IMR-90 (cell line): ENCODE results near the gene VPS72. TPM values are rescaled to one million over a fixed set of nuclear protein-coding genes. Genes with fewer than 3 reads are reported as not detected.
"Not testable (repeated sequence)": the region's sequence is repeated elsewhere in the genome, so short reads cannot be mapped to it uniquely, and the experiment has no call there.

Experiments
- ATAC-seq: fragments of 200-7000 bp; cut with Tn5 transposase; 2 replicates; pipeline ENCODE4 v1.9.1; 2020; ENCODE audit warnings: low read depth, mild to moderate bottlenecking, moderate library complexity
- BruUV-seq: library from RNA; stranded (reverse); fragments of 400-500 nt; replicated peaks from 2 replicates; lab custom pipeline; 2021; lab: Mats Ljungman, UMichigan
- CTCF ChIA-PET: fragments of 300-600 bp; formaldehyde crosslinking; extraction: SDS; loops from one replicate; lab custom pipeline; 2021; ENCODE audit warnings: antibody characterized with exemption; lab: Yijun Ruan, JAX
- POLR2A ChIA-PET: fragments of 300-600 bp; sonication (Branson Sonifier 250); formaldehyde crosslinking; loops from one replicate; lab custom pipeline; 2022; ENCODE audit warnings: antibody characterized with exemption; ENCODE audit not compliant: unreplicated experiment; lab: Charles Lee
- DNase-seq: peaks from one replicate; pipeline ENCODE4 v3.0.0; 2013
- H2AFZ ChIP-seq: replicated peaks from 2 replicates; pipeline ENCODE3; 2013; ENCODE audit warnings: low read length, mild to moderate bottlenecking; ENCODE audit not compliant: poor library complexity
- H2AK5ac ChIP-seq: 2 replicates; pipeline ENCODE4 v1.6.1; 2013; ENCODE audit warnings: low read depth, low read length, inconsistent platforms
- H2AK9ac ChIP-seq: replicated peaks from 2 replicates; pipeline ENCODE3; 2013; ENCODE audit warnings: mild to moderate bottlenecking, low read depth, low read length, moderate library complexity; ENCODE audit not compliant: poor library complexity
- H2BK120ac ChIP-seq: 2 replicates; pipeline ENCODE4 v1.6.1; 2013; ENCODE audit warnings: low read depth, low read length, inconsistent platforms
- H2BK15ac ChIP-seq: 3 replicates; pipeline ENCODE4 v1.6.1; 2013; ENCODE audit warnings: low read depth, low read length, inconsistent platforms
- H2BK20ac ChIP-seq: 2 replicates; pipeline ENCODE4 v1.6.1; 2013; ENCODE audit warnings: low read depth, mild to moderate bottlenecking, inconsistent platforms, low read length, moderate library complexity
- H2BK5ac ChIP-seq: 2 replicates; pipeline ENCODE4 v1.6.1; 2013; ENCODE audit warnings: mild to moderate bottlenecking, low read depth, low read length, inconsistent platforms; ENCODE audit not compliant: poor library complexity, severe bottlenecking
- H3K14ac ChIP-seq: replicated peaks from 2 replicates; pipeline ENCODE4 v1.6.1; 2013; ENCODE audit warnings: low read depth, low read length, inconsistent platforms
- H3K18ac ChIP-seq: 2 replicates; pipeline ENCODE4 v1.6.1; 2013; ENCODE audit warnings: low read depth, low read length, control low read depth
- H3K23ac ChIP-seq: 2 replicates; pipeline ENCODE4 v1.6.1; 2013; ENCODE audit warnings: low read depth, low read length, inconsistent platforms
- H3K27ac ChIP-seq: 2 replicates; pipeline ENCODE4 v1.5.1; 2013; ENCODE audit warnings: mild to moderate bottlenecking, control low read depth, low read length; ENCODE audit not compliant: insufficient read depth
- H3K27me3 ChIP-seq: 2 replicates; pipeline ENCODE4 v1.6.1; 2013; ENCODE audit warnings: low read length; ENCODE audit not compliant: control insufficient read depth, insufficient read depth
- H3K36me3 ChIP-seq: 2 replicates; pipeline ENCODE4 v1.6.1; 2013; ENCODE audit warnings: low read length, mixed read lengths; ENCODE audit not compliant: control insufficient read depth, insufficient read depth
- H3K4ac ChIP-seq: 2 replicates; pipeline ENCODE4 v1.6.1; 2013; ENCODE audit warnings: low read depth, low read length, inconsistent platforms
- H3K4me1 ChIP-seq: 2 replicates; pipeline ENCODE4 v1.6.1; 2013; ENCODE audit warnings: low read length, mixed read lengths; ENCODE audit not compliant: control insufficient read depth, insufficient read depth
- H3K4me2 ChIP-seq: 2 replicates; pipeline ENCODE4 v1.6.1; 2013; ENCODE audit warnings: low read depth, mild to moderate bottlenecking, control low read depth, low read length, moderate library complexity
- H3K4me3 ChIP-seq: 2 replicates; pipeline ENCODE4 v1.5.1; 2013; ENCODE audit warnings: low read depth, mild to moderate bottlenecking, control low read depth, low read length, moderate library complexity; ENCODE audit not compliant: insufficient read depth
- H3K56ac ChIP-seq: 2 replicates; pipeline ENCODE4 v1.6.1; 2013; ENCODE audit warnings: low read length, inconsistent platforms; ENCODE audit not compliant: insufficient read depth; ENCODE audit errors: extremely low read depth
- H3K79me1 ChIP-seq, 2 experiments: 2 replicates each; pipeline ENCODE4 v1.6.1; 2013; ENCODE audit warnings: low read length in 2 of 2, inconsistent platforms in 1 of 2, low read depth in 1 of 2
- H3K9ac ChIP-seq: 2 replicates; pipeline ENCODE4 v1.6.1; 2013; ENCODE audit warnings: low read depth, low read length, control low read depth
- H3K9me1 ChIP-seq: 2 replicates; pipeline ENCODE4 v1.6.1; 2013; ENCODE audit warnings: low read length, inconsistent platforms; ENCODE audit not compliant: insufficient read depth
- H3K9me3 ChIP-seq: 2 replicates; pipeline ENCODE4 v1.6.1; 2013; ENCODE audit warnings: low read length; ENCODE audit not compliant: control insufficient read depth, insufficient read depth
- H4K20me1 ChIP-seq: 2 replicates; pipeline ENCODE4 v1.6.1; 2013; ENCODE audit warnings: low read length, inconsistent platforms; ENCODE audit not compliant: insufficient read depth
- H4K5ac ChIP-seq: 2 replicates; pipeline ENCODE4 v1.6.1; 2013; ENCODE audit warnings: mild to moderate bottlenecking, low read depth, low read length, control low read depth
- H4K8ac ChIP-seq, 2 experiments: 2 replicates each; pipeline ENCODE4 v1.6.1; 2013; ENCODE audit warnings: low read depth in 2 of 2, low read length in 2 of 2, control low read depth in 1 of 2, inconsistent platforms in 1 of 2
- H4K91ac ChIP-seq: 2 replicates; pipeline ENCODE4 v1.6.1; 2013; ENCODE audit warnings: low read depth, low read length, inconsistent platforms; ENCODE audit not compliant: insufficient read depth
- CEBPB ChIP-seq: IDR thresholded peaks from 2 replicates; pipeline ENCODE4 v1.6.1; 2012; ENCODE audit warnings: low read depth, low read length, improper control_type of control experiment
- RAD21 ChIP-seq: IDR thresholded peaks from 2 replicates; pipeline ENCODE4 v1.6.1; 2012; ENCODE audit warnings: low read length, improper control_type of control experiment
- WGBS, 2 experiments: methylation state at CpG; one replicate each; pipeline versions ENCODE4 v1.1.5 to v1.1.7; 2013; ENCODE audit warnings: missing lambda C conversion rate in 2 of 2; ENCODE audit not compliant: insufficient read length in 1 of 2; ENCODE audit errors: extremely low coverage in 2 of 2; 5-methylcytosine and 5-hydroxymethylcytosine counted together
- dilution Hi-C: fragments of 300-500 bp; cut with HindIII; formaldehyde crosslinking; loops from one replicate; pipeline ENCODE4 v1.14.3; 2018; ENCODE audit warnings: low sequenced_read_pairs; ENCODE audit not compliant: unreplicated experiment
- in situ Hi-C: fragments of 300-500 bp; cut with MboI; formaldehyde crosslinking; loops from 3 replicates; pipeline ENCODE4 v1.14.3; 2019; ENCODE audit warnings: low sequenced_read_pairs, inconsistent platforms, mixed read lengths
- intact Hi-C: fragments of 100-400 bp; cut with micrococcal nuclease; formaldehyde crosslinking; loops from 2 replicates; pipeline ENCODE4 v1.10.0; 2022
- polyA plus RNA-seq, 3 experiments: library from polyadenylated mRNA; depleted of rRNA; stranded (reverse); fragments of >200 nt; gene quantifications; 2 replicates each; pipeline ENCODE4 v1.2.3, GENCODE V29; 2012; ENCODE audit warnings: low replicate concordance in 1 of 3
- total RNA-seq: library from RNA; depleted of rRNA; stranded (reverse); fragments of >200 nt; gene quantifications from 2 replicates; pipeline ENCODE4 v1.2.3, GENCODE V29; 2012

VPS72 gene
- total and polyA plus RNA-seq, 2 of the 4 experiments (the other 2 are of a cell fraction) = 51.3 to 62.3 TPM

DNA sequence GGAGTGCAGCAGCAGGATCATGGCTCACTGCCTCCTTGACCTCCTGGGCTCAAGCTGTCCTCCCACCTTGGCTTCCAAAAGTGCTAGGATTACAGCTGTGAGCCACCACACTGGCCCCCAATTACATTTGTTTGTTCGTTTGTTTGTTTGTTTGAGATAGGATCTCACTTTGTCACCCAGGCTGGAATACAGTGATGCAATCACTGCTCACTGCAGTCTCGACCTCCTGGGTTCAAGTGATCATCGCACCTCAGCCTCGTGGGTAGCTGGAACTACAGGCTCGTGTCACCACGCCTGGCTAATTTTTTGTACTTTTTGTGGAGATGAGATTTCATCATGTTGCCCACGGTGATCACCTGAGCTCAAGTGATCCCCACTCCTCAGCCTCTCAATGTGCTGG is 2.0 kb upstream of the VPS72 start:
- H4K91ac ChIP-seq = no peak overlapping the region
- no peak overlapping the region for H2BK15ac ChIP-seq
- H2BK120ac ChIP-seq = no peak overlapping the region
- H2BK20ac ChIP-seq = no peak overlapping the region
- peaks cover 12 to 29% of the 10 kb centered on the region in 2 experiments for H3K79me1 ChIP-seq
- no peak overlapping the region for H3K23ac ChIP-seq
- ATAC-seq (no peak), DNase-seq (no peak)
- H2BK5ac ChIP-seq = no peak overlapping the region
- BruUV-seq = no TSS peak
- H3K14ac ChIP-seq = no peak overlapping the region
- no peaks in the 10 kb centered on the region for H3K27me3 ChIP-seq
- H3K9me3 ChIP-seq = no peaks in the 10 kb centered on the region
- H3K4me1 ChIP-seq = no peaks in the 10 kb centered on the region; the same call in 1 of the 2 replicates
- no peak overlapping the region for H4K8ac ChIP-seq
- ChIA-PET CTCF (no interaction called here), POLR2A (no interaction called here)
- H3K36me3 ChIP-seq = no peaks in the 10 kb centered on the region
- in situ Hi-C loops (loop anchor here (10.0 kb wide), 1 partner anchor 213 kb away; no protein-coding TSS in a partner anchor), intact Hi-C loops (no loop called here), dilution Hi-C loops (no loop called here)
- peaks cover 8% of the 10 kb centered on the region; the same call in 1 of the 2 replicates for H3K9me1 ChIP-seq
- H3K56ac ChIP-seq = no peak overlapping the region
- no peak overlapping the region for H3K9ac ChIP-seq
- H2AFZ ChIP-seq = no peak overlapping the region
- H3K4me3 ChIP-seq = no peak overlapping the region
- no peak overlapping the region for H3K18ac ChIP-seq
- no peak overlapping the region for H2AK9ac ChIP-seq
- H3K4ac ChIP-seq = no peak overlapping the region
- H2AK5ac ChIP-seq = no peak overlapping the region
- no CpG with 5 or more reads among the region's 7 CpGs for WGBS, 2 experiments
- H3K27ac ChIP-seq = no peak overlapping the region
- no peak overlapping the region for H3K4me2 ChIP-seq
- TF ChIP-seq RAD21 = no peak
- TF ChIP-seq CEBPB = peak; percentile 32; the same call in 1 of the 2 replicates
- no peaks in the 10 kb centered on the region for H4K20me1 ChIP-seq
- no peak overlapping the region for H4K5ac ChIP-seq

DNA sequence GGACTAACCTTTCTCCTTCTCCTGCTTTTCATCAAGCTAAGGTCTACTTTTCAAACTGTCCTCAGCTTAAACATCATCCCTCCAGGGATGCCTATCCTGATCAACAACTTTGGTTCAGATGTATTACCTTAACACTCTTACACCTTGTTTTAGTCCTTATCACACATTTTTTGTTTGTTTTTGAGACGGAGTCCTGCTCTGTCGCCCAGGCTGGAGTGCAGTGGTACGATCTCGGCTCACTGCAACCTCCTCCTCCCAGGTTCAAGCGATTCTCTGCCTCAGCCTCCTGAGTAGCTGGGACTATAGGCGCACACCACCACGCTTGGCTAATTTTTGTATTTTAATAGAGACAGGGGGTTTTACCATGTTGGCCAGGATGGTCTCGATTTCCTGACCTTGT is 1.3 kb downstream of the VPS72 start:
- H2AK5ac ChIP-seq, H4K91ac ChIP-seq, in situ Hi-C loops, H2BK20ac ChIP-seq, H3K9me3 ChIP-seq, H3K56ac ChIP-seq, H4K20me1 ChIP-seq, H2AK9ac ChIP-seq, ATAC-seq, H3K4ac ChIP-seq, POLR2A ChIA-PET, H3K27ac ChIP-seq, DNase-seq, H3K27me3 ChIP-seq, H3K4me1 ChIP-seq, H2BK15ac ChIP-seq, dilution Hi-C loops, H4K5ac ChIP-seq, H2AFZ ChIP-seq, H4K8ac ChIP-seq, H2BK120ac ChIP-seq, H2BK5ac ChIP-seq, H3K18ac ChIP-seq, BruUV-seq, intact Hi-C loops: not testable (repeated sequence)
- H3K4me2 ChIP-seq = peak overlapping the region; percentile 84
- H3K23ac ChIP-seq = peak overlapping the region; percentile 19
- CTCF ChIA-PET = interaction anchor here (0.5 kb wide), 1 partner anchor 31 kb away, joined by 4 read pairs; no protein-coding TSS in a partner anchor
- H3K79me1 ChIP-seq = peaks cover 29 to 45% of the 10 kb centered on the region in 2 experiments
- H3K9me1 ChIP-seq = peaks cover 12% of the 10 kb centered on the region; the same call in 1 of the 2 replicates
- H3K9ac ChIP-seq = 0 out of 2 replicates have a peak overlapping the region, but pooled peaks have one; percentile 93
- no CpG with 5 or more reads among the region's 8 CpGs for WGBS, 2 experiments
- peak overlapping the region; percentile 73 for H3K4me3 ChIP-seq
- 0 out of 2 replicates have a peak overlapping the region, but pooled peaks have one; percentile 0 for H3K14ac ChIP-seq
- H3K36me3 ChIP-seq = peaks cover 16% of the 10 kb centered on the region
